Measurements from ENCODE around the gene FAM25A. TPM values are rescaled to one million over a fixed set of nuclear protein-coding genes. Genes with fewer than 3 reads are reported as not detected.

FAM25A gene
- polyA plus RNA-seq, 1 donor from 2014 or later: not detected

GRCh38 chr10:86971232-86971991 lies 48.7 kb upstream of the FAM25A start:
- peaks cover 17% of the 10 kb centered on the region for H3K27me3 ChIP-seq (ENCODE audit: insufficient read depth, low read depth, low read length)

GRCh38 chr10:86972613-86973380 lies 47.3 kb upstream of the FAM25A start:
- Histone ChIP-seq H3K9me2 (ENCODE audit: insufficient read depth, low read length) (no peaks in the 10 kb centered on the region), H3F3A (ENCODE audit: insufficient read depth, low read length, poor library complexity, severe bottlenecking) (no peaks in the 10 kb centered on the region), H3K79me2 (replicated peaks; ENCODE audit: insufficient read depth, low read length) (no peaks in the 10 kb centered on the region), H3K36me3 (ENCODE audit: insufficient read depth, low read length) (no peaks in the 10 kb centered on the region), H3K4me3 (ENCODE audit: low read length) (no peak overlapping the region), H3K27me3 (ENCODE audit: insufficient read depth, low read depth, low read length) (peaks cover 17% of the 10 kb centered on the region), H3K9me3 (ENCODE audit: low read length) (no peaks in the 10 kb centered on the region), H3K4me2 (ENCODE audit: low read length) (no peak overlapping the region), H4K20me1 (ENCODE audit: insufficient read depth) (no peaks in the 10 kb centered on the region), H3K9ac (ENCODE audit: low read length) (no peak overlapping the region), H3K27ac (ENCODE audit: low read length) (no peak overlapping the region), H2AFZ (ENCODE audit: low read depth, low read length) (no peak overlapping the region)
- no peak for TF ChIP-seq RAD21 (conservative IDR thresholded peaks at IDR 0.05)
- TF ChIP-seq SMC3 (conservative IDR thresholded peaks at IDR 0.05; ENCODE audit: poor library complexity): no peak
- TF ChIP-seq POLR2AphosphoS5 (IDR thresholded peaks at IDR 0.05): no peak
- no peak for TF ChIP-seq EZH2 (IDR thresholded peaks at IDR 0.05; ENCODE audit: borderline replicate concordance, insufficient read depth, low read length, poor library complexity, severe bottlenecking)
- no peak for TF ChIP-seq MXI1 (conservative IDR thresholded peaks at IDR 0.05; ENCODE audit: poor library complexity, severe bottlenecking)
- no peak for TF ChIP-seq TAF1 (IDR thresholded peaks at IDR 0.05; ENCODE audit: low read depth)
- TF ChIP-seq EP300 (conservative IDR thresholded peaks at IDR 0.05; ENCODE audit: poor library complexity, severe bottlenecking): no peak
- TF ChIP-seq, protein P1, sequence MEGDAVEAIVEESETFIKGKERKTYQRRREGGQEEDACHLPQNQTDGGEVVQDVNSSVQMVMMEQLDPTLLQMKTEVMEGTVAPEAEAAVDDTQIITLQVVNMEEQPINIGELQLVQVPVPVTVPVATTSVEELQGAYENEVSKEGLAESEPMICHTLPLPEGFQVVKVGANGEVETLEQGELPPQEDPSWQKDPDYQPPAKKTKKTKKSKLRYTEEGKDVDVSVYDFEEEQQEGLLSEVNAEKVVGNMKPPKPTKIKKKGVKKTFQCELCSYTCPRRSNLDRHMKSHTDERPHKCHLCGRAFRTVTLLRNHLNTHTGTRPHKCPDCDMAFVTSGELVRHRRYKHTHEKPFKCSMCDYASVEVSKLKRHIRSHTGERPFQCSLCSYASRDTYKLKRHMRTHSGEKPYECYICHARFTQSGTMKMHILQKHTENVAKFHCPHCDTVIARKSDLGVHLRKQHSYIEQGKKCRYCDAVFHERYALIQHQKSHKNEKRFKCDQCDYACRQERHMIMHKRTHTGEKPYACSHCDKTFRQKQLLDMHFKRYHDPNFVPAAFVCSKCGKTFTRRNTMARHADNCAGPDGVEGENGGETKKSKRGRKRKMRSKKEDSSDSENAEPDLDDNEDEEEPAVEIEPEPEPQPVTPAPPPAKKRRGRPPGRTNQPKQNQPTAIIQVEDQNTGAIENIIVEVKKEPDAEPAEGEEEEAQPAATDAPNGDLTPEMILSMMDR (IDR thresholded peaks at IDR 0.05; ENCODE audit: poor library complexity, severe bottlenecking): no peak

More at GRCh38 chr10:86971232-86971991, 48.7 kb upstream of the FAM25A start:
- H4K20me1 ChIP-seq (ENCODE audit: insufficient read depth): no peaks in the 10 kb centered on the region
- no peaks in the 10 kb centered on the region for H3K79me2 ChIP-seq (replicated peaks; ENCODE audit: insufficient read depth, low read length)
- H3K9me2 ChIP-seq (ENCODE audit: insufficient read depth, low read length): no peaks in the 10 kb centered on the region
- H3K36me3 ChIP-seq (ENCODE audit: insufficient read depth, low read length): no peaks in the 10 kb centered on the region
- no peak overlapping the region for H3K9ac ChIP-seq (ENCODE audit: low read length)
- no peak overlapping the region for H3K4me2 ChIP-seq (ENCODE audit: low read length)
- H3K4me3 ChIP-seq (ENCODE audit: low read length): peak overlapping the region; percentile 56
- H3K9me3 ChIP-seq (ENCODE audit: low read length): no peaks in the 10 kb centered on the region
- no peak overlapping the region for H2AFZ ChIP-seq (ENCODE audit: low read depth, low read length)
- H3K27ac ChIP-seq (ENCODE audit: low read length): no peak overlapping the region
- TF ChIP-seq MXI1 (conservative IDR thresholded peaks at IDR 0.05; ENCODE audit: poor library complexity, severe bottlenecking) (no peak), POLR2AphosphoS5 (IDR thresholded peaks at IDR 0.05) (no peak), EZH2 (IDR thresholded peaks at IDR 0.05; ENCODE audit: borderline replicate concordance, insufficient read depth, low read length, poor library complexity, severe bottlenecking) (no peak), SMC3 (conservative IDR thresholded peaks at IDR 0.05; ENCODE audit: poor library complexity) (no peak), RAD21 (conservative IDR thresholded peaks at IDR 0.05) (no peak), TAF1 (IDR thresholded peaks at IDR 0.05; ENCODE audit: low read depth) (no peak), EP300 (conservative IDR thresholded peaks at IDR 0.05; ENCODE audit: poor library complexity, severe bottlenecking) (no peak)
- TF ChIP-seq, protein P1 (IDR thresholded peaks at IDR 0.05; ENCODE audit: poor library complexity, severe bottlenecking): no peak
- TF ChIP-seq, protein P2, sequence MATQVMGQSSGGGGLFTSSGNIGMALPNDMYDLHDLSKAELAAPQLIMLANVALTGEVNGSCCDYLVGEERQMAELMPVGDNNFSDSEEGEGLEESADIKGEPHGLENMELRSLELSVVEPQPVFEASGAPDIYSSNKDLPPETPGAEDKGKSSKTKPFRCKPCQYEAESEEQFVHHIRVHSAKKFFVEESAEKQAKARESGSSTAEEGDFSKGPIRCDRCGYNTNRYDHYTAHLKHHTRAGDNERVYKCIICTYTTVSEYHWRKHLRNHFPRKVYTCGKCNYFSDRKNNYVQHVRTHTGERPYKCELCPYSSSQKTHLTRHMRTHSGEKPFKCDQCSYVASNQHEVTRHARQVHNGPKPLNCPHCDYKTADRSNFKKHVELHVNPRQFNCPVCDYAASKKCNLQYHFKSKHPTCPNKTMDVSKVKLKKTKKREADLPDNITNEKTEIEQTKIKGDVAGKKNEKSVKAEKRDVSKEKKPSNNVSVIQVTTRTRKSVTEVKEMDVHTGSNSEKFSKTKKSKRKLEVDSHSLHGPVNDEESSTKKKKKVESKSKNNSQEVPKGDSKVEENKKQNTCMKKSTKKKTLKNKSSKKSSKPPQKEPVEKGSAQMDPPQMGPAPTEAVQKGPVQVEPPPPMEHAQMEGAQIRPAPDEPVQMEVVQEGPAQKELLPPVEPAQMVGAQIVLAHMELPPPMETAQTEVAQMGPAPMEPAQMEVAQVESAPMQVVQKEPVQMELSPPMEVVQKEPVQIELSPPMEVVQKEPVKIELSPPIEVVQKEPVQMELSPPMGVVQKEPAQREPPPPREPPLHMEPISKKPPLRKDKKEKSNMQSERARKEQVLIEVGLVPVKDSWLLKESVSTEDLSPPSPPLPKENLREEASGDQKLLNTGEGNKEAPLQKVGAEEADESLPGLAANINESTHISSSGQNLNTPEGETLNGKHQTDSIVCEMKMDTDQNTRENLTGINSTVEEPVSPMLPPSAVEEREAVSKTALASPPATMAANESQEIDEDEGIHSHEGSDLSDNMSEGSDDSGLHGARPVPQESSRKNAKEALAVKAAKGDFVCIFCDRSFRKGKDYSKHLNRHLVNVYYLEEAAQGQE (IDR thresholded peaks at IDR 0.05; ENCODE audit: borderline replicate concordance): no peak
- no peaks in the 10 kb centered on the region for H3F3A ChIP-seq (ENCODE audit: insufficient read depth, low read length, poor library complexity, severe bottlenecking)
